Endothelial cell of umbilical vein (primary cell): ENCODE measurements around the gene ZNF664. TPM values are rescaled to one million over a fixed set of nuclear protein-coding genes. Genes with fewer than 3 reads are reported as not detected.

Source experiments
- BruUV-seq: library from RNA; stranded (reverse); fragments of 400-500 nt; replicated peaks from 2 replicates; lab custom pipeline; 2021; lab: Mats Ljungman, UMichigan
- CTCF ChIA-PET: fragments of 300-600, 350-600 bp; sonication (Branson Sonifier 250); formaldehyde crosslinking; loops from one replicate; lab custom pipeline; 2021; ENCODE audit warnings: antibody characterized with exemption, inconsistent platforms; lab: Charles Lee
- POLR2A ChIA-PET: fragments of 300-600, 350-600 bp; sonication (Branson Sonifier 250); formaldehyde crosslinking; loops from one replicate; lab custom pipeline; 2021; ENCODE audit warnings: antibody characterized with exemption, inconsistent platforms; lab: Charles Lee
- DNase-seq: peaks from one replicate; pipeline ENCODE4 v3.0.0-alpha.2; 2011; ENCODE audit warnings: low read depth, low spot score
- FAIRE-seq: peaks from 2 replicates; lab custom pipeline; 2011; peaks lifted over from hg19 to GRCh38; lab: Jason Lieb, UNC
- H2AFZ ChIP-seq: 2 replicates; pipeline ENCODE4 v1.6.0; 2012; ENCODE audit warnings: low read depth, low read length, control low read depth, inconsistent platforms
- H3K27ac ChIP-seq: 2 replicates; pipeline ENCODE4 v1.5.1; 2011; ENCODE audit warnings: low read depth, mild to moderate bottlenecking, control low read depth, low read length, moderate library complexity; ENCODE audit not compliant: insufficient read depth
- H3K27me3 ChIP-seq, 2 experiments: 2 replicates each; pipeline versions ENCODE4 v1.6.0 to v1.6.1; 2011; ENCODE audit warnings: low read length in 2 of 2, mixed read lengths in 1 of 2; ENCODE audit not compliant: control insufficient read depth in 2 of 2, insufficient read depth in 2 of 2
- H3K36me3 ChIP-seq, 2 experiments: 2 replicates in 1 of 2; 3 replicates in 1 of 2; pipeline ENCODE4 v1.5.1; 2011; ENCODE audit warnings: low read length in 2 of 2, mild to moderate bottlenecking in 1 of 2, moderate library complexity in 1 of 2; ENCODE audit not compliant: control insufficient read depth in 2 of 2, insufficient read depth in 2 of 2; ENCODE audit errors: extremely low read depth in 1 of 2
- H3K4me1 ChIP-seq: 3 replicates; pipeline ENCODE4 v1.5.1; 2011; ENCODE audit warnings: mild to moderate bottlenecking, low read length; ENCODE audit not compliant: control insufficient read depth, insufficient read depth; ENCODE audit errors: extremely low read depth
- H3K4me2 ChIP-seq: 2 replicates; pipeline ENCODE4 v1.6.1; 2011; ENCODE audit warnings: low read length, control low read depth, mixed read lengths; ENCODE audit not compliant: insufficient read depth
- H3K4me3 ChIP-seq, 3 experiments: fragments of 200-600 bp in 1 of 3; sonication (generic), shearing (Covaris generic) in 1 of 3; replicated peaks in 1 of 3; 2 replicates each; pipeline ENCODE4 v1.5.1; 2011 to 2016; ENCODE audit warnings: control low read depth in 3 of 3, low read length in 3 of 3, mild to moderate bottlenecking in 2 of 3, inconsistent platforms in 1 of 3, low read depth in 1 of 3, moderate library complexity in 1 of 3; ENCODE audit not compliant: insufficient read depth in 1 of 3
- H3K79me2 ChIP-seq: 2 replicates; pipeline ENCODE4 v1.6.0; 2012; ENCODE audit warnings: low read length, inconsistent platforms; ENCODE audit not compliant: control insufficient read depth, insufficient read depth
- H3K9ac ChIP-seq: replicated peaks from 2 replicates; pipeline ENCODE3; 2011; ENCODE audit warnings: low read length, control low read depth; ENCODE audit not compliant: insufficient read depth; ENCODE audit errors: extremely low read depth
- H3K9me1 ChIP-seq: replicated peaks from 3 replicates; pipeline ENCODE4 v1.6.0; 2011; ENCODE audit warnings: mild to moderate bottlenecking, low read length; ENCODE audit not compliant: control insufficient read depth, insufficient read depth; ENCODE audit errors: extremely low read depth
- H3K9me3 ChIP-seq: replicated peaks from 2 replicates; pipeline ENCODE4 v1.5.1; 2012; ENCODE audit warnings: low read length, inconsistent platforms; ENCODE audit not compliant: control insufficient read depth, insufficient read depth
- H4K20me1 ChIP-seq: replicated peaks from 2 replicates; pipeline ENCODE3; 2011; ENCODE audit warnings: mild to moderate bottlenecking, low read length; ENCODE audit not compliant: control insufficient read depth, insufficient read depth; ENCODE audit errors: extremely low read depth
- CTCF ChIP-seq, 2 donors: IDR thresholded peaks; 1 replicate in 1 of 2; 2 replicates in 1 of 2; pipeline ENCODE4 v1.5.1; 2011; ENCODE audit warnings: low read length in 2 of 2, mild to moderate bottlenecking in 2 of 2, moderate library complexity in 2 of 2, control low read depth in 1 of 2, inconsistent platforms in 1 of 2, low read depth in 1 of 2; ENCODE audit not compliant: insufficient read depth in 1 of 2; ENCODE audit errors: extremely low read depth in 1 of 2
- EZH2 ChIP-seq: IDR thresholded peaks from 2 replicates; pipeline ENCODE4 v1.6.1; 2012; ENCODE audit warnings: borderline replicate concordance, low read depth, mild to moderate bottlenecking, moderate library complexity, low read length, inconsistent platforms; ENCODE audit not compliant: severe bottlenecking
- FOS ChIP-seq: IDR thresholded peaks from 2 replicates; pipeline ENCODE4 v1.6.1; 2011; ENCODE audit warnings: mild to moderate bottlenecking, low read length, moderate library complexity, borderline replicate concordance; ENCODE audit not compliant: insufficient read depth
- GATA2 ChIP-seq: IDR thresholded peaks from 2 replicates; pipeline ENCODE4 v1.7.0; 2011; ENCODE audit warnings: low read depth, mild to moderate bottlenecking, moderate library complexity, mixed read lengths, low read length; ENCODE audit not compliant: insufficient read length, insufficient read depth
- JUN ChIP-seq: IDR thresholded peaks from 2 replicates; pipeline ENCODE4 v1.6.1; 2011; ENCODE audit warnings: borderline replicate concordance, low read depth; ENCODE audit not compliant: insufficient read length, insufficient read depth
- MYC ChIP-seq: IDR thresholded peaks from one replicate; pipeline ENCODE4 v1.6.1; 2011; ENCODE audit warnings: mild to moderate bottlenecking, low read depth, low read length
- POLR2A ChIP-seq: IDR thresholded peaks from 2 replicates; pipeline ENCODE4 v1.6.1; 2012; ENCODE audit warnings: low read depth, mild to moderate bottlenecking, control low read depth, low read length
- POLR2AphosphoS5 ChIP-seq: IDR thresholded peaks from 2 replicates; pipeline ENCODE4 v1.6.1; 2012; ENCODE audit warnings: low read depth, mild to moderate bottlenecking, control low read depth, low read length, moderate library complexity; ENCODE audit not compliant: insufficient read depth
- dilution Hi-C: fragments of 300-500 bp; cut with MboI; formaldehyde crosslinking; loops from one replicate; pipeline ENCODE4 v1.15.0; 2019; ENCODE audit warnings: low sequenced_read_pairs; ENCODE audit not compliant: extremely low pct_ligation_motif_present
- intact Hi-C: fragments of 100-400 bp; cut with micrococcal nuclease; formaldehyde crosslinking; loops from one replicate; pipeline ENCODE4 v1.10.0; 2022
- polyA plus RNA-seq, 4 experiments: library from polyadenylated mRNA; depleted of rRNA in 3 of 4; stranded (reverse) in 3 of 4; unstranded in 1 of 4; fragments of >200 nt; gene quantifications; 2 replicates each; pipeline versions ENCODE4 v1.2.1 to v1.2.3, GENCODE V29; 2011 to 2012; ENCODE audit warnings: missing spikeins in 1 of 4
- total RNA-seq: library from RNA; stranded (reverse); gene quantifications from 2 replicates; pipeline ENCODE4 v1.2.3, GENCODE V29; 2021
- TF ChIP-seq, protein P1 (sequence below): IDR thresholded peaks from 2 replicates; pipeline ENCODE4 v1.6.1; 2011; ENCODE audit not compliant: insufficient read depth, insufficient read length

Gene ZNF664
- total and polyA plus RNA-seq, 2 donors (not counting 3 experiments of a cell fraction or from before 2014, with no cell fraction given), result 29.8 to 71.3 TPM

- H3K27ac ChIP-seq, result no peak overlapping the region
- FAIRE-seq, result no peak
- TF ChIP-seq CTCF (IDR thresholded peaks at IDR 0.05; ENCODE audit: extremely low read depth in 1 of 2, insufficient read depth in 1 of 2, low read depth in 1 of 2, low read length in 2 of 2) (no peak), EZH2 (no peak), POLR2A (no peak), FOS (no peak), MYC (no peak), JUN (no peak), GATA2 (no peak), POLR2AphosphoS5 (no peak)
- TF ChIP-seq, protein P1, sequence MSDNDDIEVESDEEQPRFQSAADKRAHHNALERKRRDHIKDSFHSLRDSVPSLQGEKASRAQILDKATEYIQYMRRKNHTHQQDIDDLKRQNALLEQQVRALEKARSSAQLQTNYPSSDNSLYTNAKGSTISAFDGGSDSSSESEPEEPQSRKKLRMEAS, result no peak
- no peak overlapping the region for H3K4me3 ChIP-seq
- no peaks in the 10 kb centered on the region for H3K9me1 ChIP-seq
- H3K27me3 ChIP-seq, result no peaks in the 10 kb centered on the region
- H3K36me3 ChIP-seq, result no peaks in the 10 kb centered on the region
- peaks cover 2% of the 10 kb centered on the region for H4K20me1 ChIP-seq
- no peak for DNase-seq
- H3K4me1 ChIP-seq, result peaks cover 18% of the 10 kb centered on the region
- ChIA-PET POLR2A (interaction anchor here (0.8 kb wide), 1 partner anchor 46 kb away, joined by 3 read pairs; no protein-coding TSS in a partner anchor), CTCF (interaction anchor here (0.9 to 1.8 kb wide), 4 partner anchors 9 to 81 kb away, joined by 3 to 10 read pairs (median 6); no protein-coding TSS in a partner anchor)
- BruUV-seq, result no TSS peak
- dilution Hi-C loops (no loop called here), intact Hi-C loops (no loop called here)
- no peaks in the 10 kb centered on the region for H3K79me2 ChIP-seq
- H3K9me3 ChIP-seq, result no peaks in the 10 kb centered on the region
- H2AFZ ChIP-seq, result no peak overlapping the region
- H3K4me2 ChIP-seq, result peak overlapping the region; percentile 77
- H3K9ac ChIP-seq, result no peak overlapping the region
Measured at GRCh38 chr12:123951467-123951866, 21.5 kb upstream of the ZNF664 start.
